Measurements from ENCODE around the gene TRPM1.

Gene TRPM1

GRCh38 chr15:30974112-30974511 lies 127.4 kb downstream of the TRPM1 start:
- TF ChIP-seq SP7 (tag by site-specific recombination; IDR thresholded peaks at IDR 0.05) (no peak), ZNF350 (tag by site-specific recombination; IDR thresholded peaks at IDR 0.05) (no peak), KLF16 (tag by site-specific recombination; IDR thresholded peaks at IDR 0.05) (no peak), ZNF146 (tag by site-specific recombination; IDR thresholded peaks at IDR 0.05) (no peak), ZNF747 (tag by site-specific recombination; IDR thresholded peaks at IDR 0.05) (no peak), ZNF785 (tag by site-specific recombination; IDR thresholded peaks at IDR 0.05) (no peak), PRDM4 (tag by site-specific recombination; IDR thresholded peaks at IDR 0.05) (no peak), ZNF391 (tag by site-specific recombination; IDR thresholded peaks at IDR 0.05; ENCODE audit: borderline replicate concordance, low read depth) (no peak), IKZF3 (tag by site-specific recombination; IDR thresholded peaks at IDR 0.05) (no peak), SCRT2 (tag by site-specific recombination; IDR thresholded peaks at IDR 0.05) (no peak), ZNF548 (tag by site-specific recombination; IDR thresholded peaks at IDR 0.05) (no peak), ZFP3 (tag by site-specific recombination; IDR thresholded peaks at IDR 0.05; ENCODE audit: low read depth) (no peak), ZNF514 (tag by site-specific recombination; IDR thresholded peaks at IDR 0.05) (no peak), KLF8 (tag by site-specific recombination; IDR thresholded peaks at IDR 0.05) (no peak), ZNF624 (tag by site-specific recombination; IDR thresholded peaks at IDR 0.05) (no peak), ZNF623 (tag by site-specific recombination; IDR thresholded peaks at IDR 0.05) (no peak)
- TF ChIP-seq, protein P1, sequence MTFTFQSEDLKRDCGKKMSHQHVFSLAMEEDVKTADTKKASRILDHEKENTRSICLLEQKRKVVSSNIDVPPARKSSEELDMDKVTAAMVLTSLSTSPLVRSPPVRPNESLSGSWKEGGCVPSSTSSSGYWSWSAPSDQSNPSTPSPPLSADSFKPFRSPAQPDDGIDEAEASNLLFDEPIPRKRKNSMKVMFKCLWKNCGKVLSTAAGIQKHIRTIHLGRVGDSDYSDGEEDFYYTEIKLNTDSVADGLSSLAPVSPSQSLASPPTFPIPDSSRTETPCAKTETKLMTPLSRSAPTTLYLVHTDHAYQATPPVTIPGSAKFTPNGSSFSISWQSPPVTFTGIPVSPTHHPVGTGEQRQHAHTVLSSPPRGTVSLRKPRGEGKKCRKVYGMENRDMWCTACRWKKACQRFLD (tag by site-specific recombination; IDR thresholded peaks at IDR 0.05) = no peak
- TF ChIP-seq, protein P2, sequence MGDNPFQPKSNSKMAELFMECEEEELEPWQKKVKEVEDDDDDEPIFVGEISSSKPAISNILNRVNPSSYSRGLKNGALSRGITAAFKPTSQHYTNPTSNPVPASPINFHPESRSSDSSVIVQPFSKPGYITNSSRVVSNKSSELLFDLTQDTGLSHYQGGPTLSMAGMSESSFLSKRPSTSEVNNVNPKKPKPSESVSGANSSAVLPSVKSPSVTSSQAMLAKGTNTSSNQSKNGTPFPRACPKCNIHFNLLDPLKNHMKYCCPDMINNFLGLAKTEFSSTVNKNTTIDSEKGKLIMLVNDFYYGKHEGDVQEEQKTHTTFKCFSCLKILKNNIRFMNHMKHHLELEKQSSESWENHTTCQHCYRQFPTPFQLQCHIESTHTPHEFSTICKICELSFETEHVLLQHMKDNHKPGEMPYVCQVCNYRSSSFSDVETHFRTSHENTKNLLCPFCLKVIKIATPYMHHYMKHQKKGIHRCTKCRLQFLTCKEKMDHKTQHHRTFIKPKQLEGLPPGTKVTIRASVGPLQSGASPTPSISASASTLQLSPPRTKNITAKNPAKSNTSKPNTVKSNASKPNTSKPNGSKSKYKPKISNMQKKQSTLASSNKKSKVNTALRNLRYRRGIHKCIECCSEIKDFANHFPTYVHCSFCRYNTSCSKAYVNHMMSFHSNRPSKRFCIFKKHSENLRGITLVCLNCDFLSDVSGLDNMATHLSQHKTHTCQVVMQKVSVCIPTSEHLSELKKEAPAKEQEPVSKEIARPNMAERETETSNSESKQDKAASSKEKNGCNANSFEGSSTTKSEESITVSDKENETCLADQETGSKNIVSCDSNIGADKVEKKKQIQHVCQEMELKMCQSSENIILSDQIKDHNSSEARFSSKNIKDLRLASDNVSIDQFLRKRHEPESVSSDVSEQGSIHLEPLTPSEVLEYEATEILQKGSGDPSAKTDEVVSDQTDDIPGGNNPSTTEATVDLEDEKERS (tag by site-specific recombination; IDR thresholded peaks at IDR 0.05) = no peak
- TF ChIP-seq, protein P3, sequence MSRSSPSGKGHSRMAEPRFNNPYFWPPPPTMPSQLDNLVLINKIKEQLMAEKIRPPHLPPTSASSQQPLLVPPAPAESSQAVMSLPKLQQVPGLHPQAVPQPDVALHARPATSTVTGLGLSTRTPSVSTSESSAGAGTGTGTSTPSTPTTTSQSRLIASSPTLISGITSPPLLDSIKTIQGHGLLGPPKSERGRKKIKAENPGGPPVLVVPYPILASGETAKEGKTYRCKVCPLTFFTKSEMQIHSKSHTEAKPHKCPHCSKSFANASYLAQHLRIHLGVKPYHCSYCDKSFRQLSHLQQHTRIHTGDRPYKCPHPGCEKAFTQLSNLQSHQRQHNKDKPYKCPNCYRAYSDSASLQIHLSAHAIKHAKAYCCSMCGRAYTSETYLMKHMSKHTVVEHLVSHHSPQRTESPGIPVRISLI (tag by site-specific recombination; IDR thresholded peaks at IDR 0.05) = no peak
- Histone ChIP-seq H3K27ac (ENCODE audit: extremely low read depth, low read depth, low read length) (no peak overlapping the region), H3K36me3 (ENCODE audit: control insufficient read depth in 2 of 2, insufficient read depth in 1 of 2, low read length in 2 of 2) (peaks cover 0 to 10% of the 10 kb centered on the region in 2 experiments; a peak in 1 of 3 replicates), H3K4me1 (ENCODE audit: control insufficient read depth, insufficient read depth, low read length) (no peaks in the 10 kb centered on the region), H3K9me3 (ENCODE audit: control insufficient read depth, insufficient read depth, low read depth, low read length) (no peaks in the 10 kb centered on the region), H3K4me3 (ENCODE audit: low read depth, low read length) (no peak overlapping the region)
- ChIA-PET POLR2A (no interaction called here), CTCF (interaction anchor here (0.7 kb wide), 1 partner anchor 128 kb away, joined by 3 read pairs; the partner anchor contains the start of gene TRPM1)

DNA sequence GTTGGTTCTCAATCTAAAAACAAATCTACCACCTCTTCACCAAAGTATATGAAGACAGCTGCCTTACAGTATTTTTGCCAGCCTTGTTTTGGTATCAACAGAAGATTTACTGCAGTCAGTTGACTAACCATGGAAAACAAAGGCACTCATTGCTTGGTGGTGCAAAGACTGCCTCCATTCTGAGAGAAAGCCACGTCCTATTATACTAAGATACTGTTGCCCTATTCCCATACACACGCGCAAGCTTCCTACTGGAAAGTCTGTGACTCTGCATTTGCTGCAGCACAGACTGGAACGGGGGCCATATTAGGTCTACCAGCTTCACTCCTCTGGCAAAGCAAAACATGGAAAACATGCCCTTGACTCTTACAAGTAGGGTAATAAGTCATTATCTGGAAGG lies 128.1 kb downstream of the TRPM1 start:
- H3K9me3 ChIP-seq (ENCODE audit: control insufficient read depth, insufficient read depth, low read depth, low read length) = no peaks in the 10 kb centered on the region
- H3K27ac ChIP-seq (ENCODE audit: extremely low read depth, low read depth, low read length) = no peak overlapping the region
- H3K4me3 ChIP-seq (ENCODE audit: low read depth, low read length) = no peak overlapping the region
- H3K4me1 ChIP-seq (ENCODE audit: control insufficient read depth, insufficient read depth, low read length) = no peaks in the 10 kb centered on the region
- H3K36me3 ChIP-seq (ENCODE audit: control insufficient read depth in 2 of 2, insufficient read depth in 1 of 2, low read length in 2 of 2) = peaks cover 0 to 10% of the 10 kb centered on the region in 2 experiments; a peak in 1 of 3 replicates
- POLR2A ChIA-PET = no interaction called here
- CTCF ChIA-PET = interaction anchor here (0.7 kb wide), 1 partner anchor 12 kb away, joined by 5 read pairs; no protein-coding TSS in a partner anchor
- TF ChIP-seq PRDM10 (tag by site-specific recombination; IDR thresholded peaks at IDR 0.05) = no peak
- TF ChIP-seq ZNF521 (tag by site-specific recombination; IDR thresholded peaks at IDR 0.05) = no peak
- no peak for TF ChIP-seq ZNF404 (tag by site-specific recombination; IDR thresholded peaks at IDR 0.05)
- no peak for TF ChIP-seq ZBTB21 (tag by site-specific recombination; IDR thresholded peaks at IDR 0.05)
- no peak for TF ChIP-seq ZNF37A (tag by site-specific recombination; IDR thresholded peaks at IDR 0.05)
- TF ChIP-seq BCL11A (tag by site-specific recombination; IDR thresholded peaks at IDR 0.05; ENCODE audit: low read depth) = no peak
- TF ChIP-seq ZNF707 (tag by site-specific recombination; IDR thresholded peaks at IDR 0.05) = no peak
- TF ChIP-seq GLIS1 (tag by site-specific recombination; IDR thresholded peaks at IDR 0.05) = no peak
